Cardiac muscle cell (in vitro differentiated cells and primary cell): Measurements from ENCODE around the gene MBP. TPM values are rescaled to one million over a fixed set of nuclear protein-coding genes. Genes with fewer than 3 reads are reported as not detected.

Source experiments
- DNase-seq, 2 donors: peaks; one replicate each; pipeline versions ENCODE4 v3.0.0 to v3.0.0-alpha.2; 2010 to 2017; ENCODE audit warnings: low read depth in 1 of 2, low spot score in 1 of 2
- H3K27ac ChIP-seq: fragments of 200-600 bp; sonication (generic); 2 replicates; pipeline ENCODE4 v1.5.1; 2016
- H3K27me3 ChIP-seq: fragments of 200-600 bp; sonication (generic); 2 replicates; pipeline ENCODE4 v1.6.0; 2016; ENCODE audit warnings: control low read depth
- H3K36me3 ChIP-seq: fragments of 200-600 bp; sonication (generic); 2 replicates; pipeline ENCODE4 v1.5.1; 2016; ENCODE audit warnings: control low read depth
- H3K4me1 ChIP-seq: fragments of 200-600 bp; sonication (generic); 2 replicates; pipeline ENCODE4 v1.8.1; 2017; ENCODE audit warnings: low read depth, mild to moderate bottlenecking, mixed run types
- H3K4me3 ChIP-seq: fragments of 200-600 bp; sonication (generic); 2 replicates; pipeline ENCODE4 v1.5.1; 2016; ENCODE audit warnings: mild to moderate bottlenecking
- H3K9me3 ChIP-seq: fragments of 200-600 bp; sonication (generic); 2 replicates; pipeline ENCODE4 v1.5.1; 2017; ENCODE audit warnings: low read depth, mild to moderate bottlenecking, control low read depth
- polyA plus RNA-seq: library from polyadenylated mRNA; unstranded; fragments of >200 nt; fragmentation: Nextera tagmentation; extraction: Ambion mirVana; gene quantifications from 2 replicates; pipeline ENCODE4 v1.2.1, GENCODE V29; 2016
- total RNA-seq: library from RNA; depleted of rRNA; stranded (reverse); fragments of >200 nt; gene quantifications from 2 replicates; pipeline ENCODE4 v1.2.3, GENCODE V29; 2016
- TF ChIP-seq, protein P1 (sequence below): IDR thresholded peaks from 2 replicates; pipeline ENCODE4 v1.5.1; 2012; ENCODE audit warnings: low read depth, mild to moderate bottlenecking, low read length

The MBP gene
- total and polyA plus RNA-seq, 2 experiments from 2014 or later = 0.32 to 0.42 TPM

DNA sequence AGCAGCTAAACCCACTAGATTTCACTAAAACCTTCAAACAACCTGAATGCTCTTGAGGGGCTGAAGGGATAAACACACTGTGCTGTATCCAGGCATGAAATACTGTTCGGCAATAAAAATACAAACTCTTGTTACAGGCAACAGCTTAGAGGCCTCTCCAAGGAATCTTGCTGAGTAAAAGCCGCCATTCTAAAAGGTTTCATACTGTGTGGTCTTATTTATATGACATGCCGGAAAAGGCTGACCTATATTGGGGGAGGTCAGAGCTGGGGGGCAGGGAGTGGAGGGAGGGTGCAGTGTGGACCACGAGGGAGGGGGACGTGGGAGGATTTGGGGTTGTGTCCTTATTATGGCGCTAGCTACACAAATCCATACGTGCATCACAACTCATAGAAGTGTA lies 136.2 kb downstream of the MBP start:
- no peaks in the 10 kb centered on the region for H3K9me3 ChIP-seq
- TF ChIP-seq, protein P1, sequence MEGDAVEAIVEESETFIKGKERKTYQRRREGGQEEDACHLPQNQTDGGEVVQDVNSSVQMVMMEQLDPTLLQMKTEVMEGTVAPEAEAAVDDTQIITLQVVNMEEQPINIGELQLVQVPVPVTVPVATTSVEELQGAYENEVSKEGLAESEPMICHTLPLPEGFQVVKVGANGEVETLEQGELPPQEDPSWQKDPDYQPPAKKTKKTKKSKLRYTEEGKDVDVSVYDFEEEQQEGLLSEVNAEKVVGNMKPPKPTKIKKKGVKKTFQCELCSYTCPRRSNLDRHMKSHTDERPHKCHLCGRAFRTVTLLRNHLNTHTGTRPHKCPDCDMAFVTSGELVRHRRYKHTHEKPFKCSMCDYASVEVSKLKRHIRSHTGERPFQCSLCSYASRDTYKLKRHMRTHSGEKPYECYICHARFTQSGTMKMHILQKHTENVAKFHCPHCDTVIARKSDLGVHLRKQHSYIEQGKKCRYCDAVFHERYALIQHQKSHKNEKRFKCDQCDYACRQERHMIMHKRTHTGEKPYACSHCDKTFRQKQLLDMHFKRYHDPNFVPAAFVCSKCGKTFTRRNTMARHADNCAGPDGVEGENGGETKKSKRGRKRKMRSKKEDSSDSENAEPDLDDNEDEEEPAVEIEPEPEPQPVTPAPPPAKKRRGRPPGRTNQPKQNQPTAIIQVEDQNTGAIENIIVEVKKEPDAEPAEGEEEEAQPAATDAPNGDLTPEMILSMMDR = no peak
- H3K36me3 ChIP-seq = no peaks in the 10 kb centered on the region
- no peak overlapping the region for H3K27ac ChIP-seq
- no peak for DNase-seq
- H3K4me1 ChIP-seq = no peaks in the 10 kb centered on the region
- no peaks in the 10 kb centered on the region for H3K27me3 ChIP-seq
- H3K4me3 ChIP-seq = no peak overlapping the region

DNA sequence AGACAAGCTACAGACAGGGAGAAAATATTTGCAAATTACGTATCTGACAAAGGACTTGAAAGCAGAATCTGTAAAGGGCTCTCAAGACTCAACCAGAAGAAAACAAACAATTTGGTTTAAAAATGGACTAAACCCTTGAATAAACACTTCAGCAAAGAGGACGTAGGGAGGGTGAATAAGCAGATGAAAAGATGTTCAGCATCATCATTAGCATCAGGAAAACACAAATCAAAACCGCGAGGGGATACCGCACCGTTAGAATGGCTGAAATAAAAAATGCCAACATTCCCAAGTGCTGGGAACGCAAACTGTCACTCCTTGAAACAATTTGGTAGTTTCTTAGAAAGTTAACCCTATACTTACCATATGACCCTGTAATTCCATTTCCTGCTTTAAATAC lies 136.7 kb downstream of the MBP start:
- TF ChIP-seq, protein P1 = no peak
- DNase-seq = no peak
- no peaks in the 10 kb centered on the region for H3K9me3 ChIP-seq
- no peaks in the 10 kb centered on the region for H3K4me1 ChIP-seq
- H3K27ac ChIP-seq = no peak overlapping the region
- H3K27me3 ChIP-seq = no peaks in the 10 kb centered on the region
- H3K4me3 ChIP-seq = no peak overlapping the region
- H3K36me3 ChIP-seq = no peaks in the 10 kb centered on the region

DNA sequence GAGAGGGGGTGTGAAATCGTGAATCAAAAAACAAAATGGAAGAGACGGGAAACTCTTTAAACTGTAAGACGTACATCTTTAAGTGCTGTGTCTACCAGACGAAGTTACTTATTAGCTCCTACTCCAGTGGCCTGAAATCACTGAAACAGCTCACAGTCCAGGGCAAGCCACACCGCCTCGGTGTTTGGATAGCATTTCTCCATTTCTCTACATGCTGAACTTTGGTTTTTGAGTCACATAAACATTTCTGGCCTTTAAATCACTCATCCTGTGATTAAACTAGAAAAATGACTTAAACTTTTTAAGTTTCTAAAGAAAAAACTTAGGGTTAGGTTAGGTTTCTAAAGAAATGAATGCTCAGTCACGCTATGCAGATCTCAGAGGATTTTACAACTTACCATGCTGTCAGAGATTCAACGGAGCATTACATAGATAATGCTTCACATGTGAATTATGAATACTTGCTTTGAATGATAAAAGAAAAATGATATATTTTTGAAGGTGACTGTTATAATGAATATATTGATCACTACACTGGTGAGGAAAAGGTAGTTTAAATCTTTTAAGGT lies 138.4 kb downstream of the MBP start:
- H3K4me1 ChIP-seq = no peaks in the 10 kb centered on the region
- TF ChIP-seq, protein P1 = no peak
- no peaks in the 10 kb centered on the region for H3K9me3 ChIP-seq
- no peaks in the 10 kb centered on the region for H3K36me3 ChIP-seq
- no peak for DNase-seq
- no peak overlapping the region for H3K4me3 ChIP-seq
- H3K27me3 ChIP-seq = no peaks in the 10 kb centered on the region
- H3K27ac ChIP-seq = no peak overlapping the region

DNA sequence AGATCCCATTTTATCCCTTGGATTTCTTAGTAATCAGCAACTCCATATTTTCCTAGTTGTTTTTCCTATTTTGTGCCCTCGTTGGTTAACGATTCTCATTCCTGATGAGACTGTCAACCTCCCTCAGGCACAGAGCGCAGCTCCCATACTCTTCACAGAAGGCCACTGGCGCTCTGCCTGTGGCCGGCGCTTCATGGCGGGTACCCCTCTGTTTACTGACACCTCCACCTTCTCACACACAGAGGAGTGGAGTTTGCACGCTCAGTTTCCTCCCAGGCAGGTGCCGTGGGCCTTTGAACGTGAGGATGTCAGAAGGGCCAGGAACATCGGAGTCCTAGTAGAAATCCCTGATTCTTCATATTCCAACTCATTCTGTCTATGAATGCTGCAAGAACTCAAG lies 139.0 kb downstream of the MBP start:
- Histone ChIP-seq H3K27ac (no peak overlapping the region), H3K27me3 (no peaks in the 10 kb centered on the region), H3K36me3 (no peaks in the 10 kb centered on the region), H3K4me3 (no peak overlapping the region), H3K4me1 (no peaks in the 10 kb centered on the region), H3K9me3 (no peaks in the 10 kb centered on the region)
- TF ChIP-seq, protein P1 = no peak
- no peak for DNase-seq

DNA sequence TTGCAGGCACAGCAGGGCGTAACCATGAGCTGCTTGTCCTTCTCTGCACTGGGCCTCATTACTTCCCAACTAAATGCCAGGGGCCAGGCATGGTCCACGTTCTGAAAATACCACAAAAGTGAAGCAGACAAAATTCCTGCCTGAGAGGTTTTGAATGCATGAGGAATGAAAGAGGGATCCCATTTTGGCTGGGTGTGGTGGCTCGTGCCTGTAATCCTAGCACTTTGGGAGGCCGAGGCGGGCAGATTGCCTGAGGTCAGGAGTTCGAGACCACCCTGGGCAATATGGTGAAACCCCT lies 139.5 kb downstream of the MBP start:
- H3K4me1 ChIP-seq = no peaks in the 10 kb centered on the region
- DNase-seq = no peak
- no peaks in the 10 kb centered on the region for H3K9me3 ChIP-seq
- no peaks in the 10 kb centered on the region for H3K27me3 ChIP-seq
- no peak overlapping the region for H3K4me3 ChIP-seq
- TF ChIP-seq, protein P1 = no peak
- H3K27ac ChIP-seq = no peak overlapping the region
- no peaks in the 10 kb centered on the region for H3K36me3 ChIP-seq
